Inflammatory macrophage treated with lipopolysaccharide for 1 hour (primary cell): ENCODE data around the gene CCKAR.
A peak's percentile ranks its signal among the peaks of the same experiment; 100 is the strongest.
"Not testable (repeated sequence)": the region's sequence is repeated elsewhere in the genome, so short reads cannot be mapped to it uniquely, and the experiment has no call there.

Source experiments
- DNase-seq, 2 donors: peaks; one replicate each; pipeline ENCODE4 v3.0.0-alpha.2; 2020 to 2022

The CCKAR gene

GRCh38 chr4:26490111-26490959 lies at the start of gene CCKAR:
Gene CCKAR (minus strand): TSS chr4:26490484. CDS start chr4:26490267, 217 bp downstream.
- no peak for DNase-seq

- peak in 1 of 2 donors; percentile 12 for DNase-seq
Observed at GRCh38 chr4:26533685-26534084, 43.4 kb upstream of the CCKAR start.

- no peak for DNase-seq
Observed at GRCh38 chr4:26531491-26532116, 41.3 kb upstream of the CCKAR start.

- DNase-seq = no peak
Observed at GRCh38 chr4:26530099-26530498, 39.8 kb upstream of the CCKAR start.

- DNase-seq = no peak
Observed at GRCh38 chr4:26529479-26529878, 39.2 kb upstream of the CCKAR start.

- no peak for DNase-seq
Observed at GRCh38 chr4:26525771-26526150, 35.5 kb upstream of the CCKAR start.

GRCh38 chr4:26525136-26525770 lies 35.0 kb upstream of the CCKAR start:
- no peak for DNase-seq

GRCh38 chr4:26524011-26524410 lies 33.7 kb upstream of the CCKAR start:
- DNase-seq = no peak

GRCh38 chr4:26522478-26522877 lies 32.2 kb upstream of the CCKAR start:
- no peak for DNase-seq

GRCh38 chr4:26520728-26521450 lies 30.6 kb upstream of the CCKAR start:
- no peak for DNase-seq

- no peak for DNase-seq
Observed at GRCh38 chr4:26515936-26516335, 25.7 kb upstream of the CCKAR start.

GRCh38 chr4:26510334-26510964 lies 20.2 kb upstream of the CCKAR start:
- no peak for DNase-seq

- no peak for DNase-seq
Observed at GRCh38 chr4:26509681-26510333, 19.5 kb upstream of the CCKAR start.

GRCh38 chr4:26507286-26507685 lies 17.0 kb upstream of the CCKAR start:
- DNase-seq = no peak

- no peak for DNase-seq
Observed at GRCh38 chr4:26503844-26504243, 13.6 kb upstream of the CCKAR start.

GRCh38 chr4:26503427-26503826 lies 13.1 kb upstream of the CCKAR start:
- no peak for DNase-seq

GRCh38 chr4:26500565-26500999 lies 10.3 kb upstream of the CCKAR start:
- DNase-seq = not testable (repeated sequence)

GRCh38 chr4:26496207-26496783 lies 6.0 kb upstream of the CCKAR start:
- DNase-seq = no peak

- DNase-seq = no peak
Observed at GRCh38 chr4:26493461-26493860, 3.2 kb upstream of the CCKAR start.

GRCh38 chr4:26491449-26492170 lies 1.3 kb upstream of the CCKAR start:
- no peak for DNase-seq

GRCh38 chr4:26490960-26491284 lies 638 bp upstream of the CCKAR start:
- DNase-seq = no peak
